GM15510 (cell line): Measurements from ENCODE around the gene DGKI.

Source experiments
- POLR2A ChIP-seq: IDR thresholded peaks from 3 replicates; pipeline ENCODE4 v1.6.1; 2011; ENCODE audit warnings: borderline replicate concordance; ENCODE audit not compliant: insufficient read length; ENCODE audit errors: extremely low read depth

The DGKI gene

GRCh38 chr7:137687556-137688265, 159.1 kb downstream of the DGKI start:
- TF ChIP-seq POLR2A, result no peak

GRCh38 chr7:137685433-137686164, 161.2 kb downstream of the DGKI start:
- TF ChIP-seq POLR2A, result no peak

- TF ChIP-seq POLR2A, result no peak
Observed at GRCh38 chr7:137684776-137685175, 162.0 kb downstream of the DGKI start.

GRCh38 chr7:137684316-137684715, 162.5 kb downstream of the DGKI start:
- TF ChIP-seq POLR2A, result no peak

GRCh38 chr7:137682596-137682995, 164.2 kb downstream of the DGKI start:
- TF ChIP-seq POLR2A, result no peak

- TF ChIP-seq POLR2A, result no peak
Observed at GRCh38 chr7:137681657-137682562, 164.9 kb downstream of the DGKI start.

- no peak for TF ChIP-seq POLR2A
Observed at GRCh38 chr7:137674551-137675409, 172.0 kb downstream of the DGKI start.

GRCh38 chr7:137674048-137674447, 172.7 kb downstream of the DGKI start:
- TF ChIP-seq POLR2A, result no peak

- TF ChIP-seq POLR2A, result no peak
Observed at GRCh38 chr7:137671920-137672319, 174.9 kb downstream of the DGKI start.

- no peak for TF ChIP-seq POLR2A
Observed at GRCh38 chr7:137670222-137671064, 176.3 kb downstream of the DGKI start.

- no peak for TF ChIP-seq POLR2A
Observed at GRCh38 chr7:137669706-137670105, 177.1 kb downstream of the DGKI start.

- TF ChIP-seq POLR2A, result no peak
Observed at GRCh38 chr7:137668404-137668803, 178.4 kb downstream of the DGKI start.

GRCh38 chr7:137667633-137668387, 179.0 kb downstream of the DGKI start:
- no peak for TF ChIP-seq POLR2A
